GM21723 (cell line): Measurements from ENCODE around the gene REC8.
A peak's percentile ranks its signal among the peaks of the same experiment; 100 is the strongest.

ENCODE experiments used
- ATAC-seq: cut with Tn5 transposase; IDR thresholded peaks from one replicate; pipeline ENCODE4 v1.9.1; 2021; ENCODE audit warnings: mild to moderate bottlenecking, moderate library complexity; ENCODE audit not compliant: unreplicated experiment

REC8 gene, protein sequence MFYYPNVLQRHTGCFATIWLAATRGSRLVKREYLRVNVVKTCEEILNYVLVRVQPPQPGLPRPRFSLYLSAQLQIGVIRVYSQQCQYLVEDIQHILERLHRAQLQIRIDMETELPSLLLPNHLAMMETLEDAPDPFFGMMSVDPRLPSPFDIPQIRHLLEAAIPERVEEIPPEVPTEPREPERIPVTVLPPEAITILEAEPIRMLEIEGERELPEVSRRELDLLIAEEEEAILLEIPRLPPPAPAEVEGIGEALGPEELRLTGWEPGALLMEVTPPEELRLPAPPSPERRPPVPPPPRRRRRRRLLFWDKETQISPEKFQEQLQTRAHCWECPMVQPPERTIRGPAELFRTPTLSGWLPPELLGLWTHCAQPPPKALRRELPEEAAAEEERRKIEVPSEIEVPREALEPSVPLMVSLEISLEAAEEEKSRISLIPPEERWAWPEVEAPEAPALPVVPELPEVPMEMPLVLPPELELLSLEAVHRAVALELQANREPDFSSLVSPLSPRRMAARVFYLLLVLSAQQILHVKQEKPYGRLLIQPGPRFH

DNA sequence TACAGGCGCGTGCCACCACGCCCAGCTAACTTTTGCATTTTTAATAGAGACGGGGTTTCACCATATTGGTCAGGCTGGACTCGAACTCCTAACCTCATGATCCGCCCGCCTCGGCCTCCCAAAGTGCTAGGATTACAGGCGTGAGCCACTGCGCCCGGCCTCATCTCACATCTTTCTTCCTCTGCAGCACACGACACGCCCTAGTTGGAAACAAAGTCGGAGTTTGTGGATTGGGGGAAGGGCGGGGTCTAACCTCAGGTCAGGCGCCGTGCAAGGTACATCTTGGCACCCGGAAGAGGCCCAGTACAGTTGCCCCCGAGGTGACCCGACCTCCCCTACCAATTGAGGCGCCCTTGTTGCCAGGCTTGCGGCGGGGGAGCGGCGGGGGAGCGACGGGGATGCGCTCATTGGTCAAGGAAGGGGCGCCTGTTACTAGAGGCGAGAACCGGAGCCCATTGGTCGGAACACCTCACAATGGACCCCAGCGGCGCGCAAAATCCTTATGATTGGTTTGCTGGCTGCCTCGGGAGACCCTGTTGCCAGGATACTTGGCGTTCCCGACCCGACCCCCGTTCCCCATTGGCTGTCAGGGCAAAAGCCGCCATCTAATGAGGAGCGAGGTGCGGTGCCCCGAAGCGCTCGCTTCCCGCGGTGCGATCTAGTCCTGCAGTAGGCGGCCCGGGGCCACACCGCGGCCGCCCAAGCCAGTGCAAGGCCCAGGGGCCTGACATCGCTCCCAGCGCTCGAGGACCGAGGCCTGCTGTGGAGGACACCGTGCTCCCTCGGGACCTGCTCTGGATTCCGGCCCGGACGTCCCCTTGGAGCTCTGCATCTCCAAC lies at the start of gene REC8:
TSS of gene REC8 (plus strand) at position 659 of the 839 bp plus-strand sequence. CDS start 473 bp downstream, outside the sequence.
- ATAC-seq, result peak; percentile 83

DNA sequence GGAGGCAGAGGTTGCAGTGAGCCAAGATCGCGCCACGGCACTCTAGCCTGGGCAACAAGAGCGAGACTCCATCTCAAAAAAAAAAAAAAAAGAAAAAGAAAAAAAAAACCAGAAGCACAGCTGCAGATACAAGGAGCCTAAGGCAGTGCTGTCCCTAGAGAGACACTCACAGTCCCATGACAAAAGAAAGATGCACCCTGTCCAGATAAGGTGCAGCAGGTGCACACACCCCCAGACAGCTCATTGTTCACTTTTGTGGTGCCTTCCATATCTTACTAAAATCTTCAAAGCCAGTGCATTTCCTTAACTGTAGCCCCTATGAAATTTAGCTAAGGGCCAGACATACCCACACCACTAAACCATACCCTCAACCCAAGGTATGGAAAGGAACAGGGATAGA lies 49.5 kb upstream of the REC8 start:
- no peak for ATAC-seq

DNA sequence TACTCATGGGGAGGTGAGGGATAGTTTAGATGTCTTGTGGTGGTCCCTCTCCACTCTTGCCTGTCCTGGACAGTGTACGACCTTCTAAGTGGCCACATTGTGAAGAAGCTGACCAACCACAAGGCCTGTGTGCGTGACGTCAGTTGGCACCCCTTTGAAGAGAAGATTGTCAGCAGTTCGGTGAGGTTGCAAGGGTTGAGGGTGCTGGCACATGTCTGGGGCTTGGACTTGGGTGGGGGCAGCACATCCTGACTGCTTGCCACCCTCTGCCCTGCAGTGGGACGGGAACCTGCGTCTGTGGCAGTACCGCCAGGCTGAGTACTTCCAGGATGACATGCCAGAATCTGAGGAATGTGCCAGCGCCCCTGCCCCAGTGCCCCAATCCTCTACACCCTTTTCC lies 49.0 kb upstream of the REC8 start:
- ATAC-seq, result no peak

DNA sequence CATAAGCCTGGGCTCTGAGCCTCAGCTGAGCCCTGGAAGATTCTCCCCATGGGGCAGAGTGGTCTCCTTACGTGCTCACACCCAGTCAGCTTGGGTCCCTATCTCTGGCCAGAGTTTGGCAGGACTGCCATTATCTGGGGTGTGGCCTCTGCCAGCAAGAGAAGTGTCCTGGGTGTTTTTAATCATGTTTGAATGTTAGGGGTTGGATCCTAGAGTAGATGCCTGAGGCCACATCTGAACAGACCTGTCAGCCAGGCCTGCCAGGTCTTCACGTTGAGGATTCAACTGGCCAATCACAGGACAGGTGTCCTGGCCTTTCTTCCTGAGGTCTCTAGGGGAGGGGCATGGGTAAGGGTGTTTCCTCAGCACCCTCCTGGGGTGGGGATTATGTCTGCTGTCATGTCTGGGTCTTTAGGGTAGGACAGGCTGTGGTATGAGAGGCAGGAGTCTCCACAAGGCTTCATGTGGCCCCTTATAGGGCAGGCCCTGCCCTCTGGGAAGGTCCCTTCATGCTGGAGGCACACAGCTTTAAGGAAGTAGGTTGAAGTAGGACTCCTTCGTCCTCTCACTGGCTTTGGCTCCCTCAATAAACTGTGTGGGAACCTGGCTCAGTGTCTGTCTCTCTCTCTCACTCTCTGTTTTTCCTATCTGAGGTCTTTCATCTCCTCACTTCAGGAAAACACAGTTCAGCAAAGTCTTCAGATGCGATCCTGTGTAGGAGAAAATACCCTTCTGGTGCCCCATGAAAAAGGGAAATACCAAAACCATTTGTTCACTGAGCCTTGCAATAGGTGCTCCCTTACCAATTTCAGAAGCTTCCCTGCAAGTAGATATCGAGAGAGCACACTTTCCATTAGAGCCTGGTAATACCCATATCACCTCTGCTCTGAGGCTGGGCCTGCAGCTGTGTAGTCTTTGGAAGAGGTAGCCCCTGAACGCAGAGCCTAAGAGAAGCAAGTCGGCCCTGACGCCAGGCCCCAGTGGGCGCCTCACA lies 48.2 kb upstream of the REC8 start:
- ATAC-seq, result peak; percentile 72

DNA sequence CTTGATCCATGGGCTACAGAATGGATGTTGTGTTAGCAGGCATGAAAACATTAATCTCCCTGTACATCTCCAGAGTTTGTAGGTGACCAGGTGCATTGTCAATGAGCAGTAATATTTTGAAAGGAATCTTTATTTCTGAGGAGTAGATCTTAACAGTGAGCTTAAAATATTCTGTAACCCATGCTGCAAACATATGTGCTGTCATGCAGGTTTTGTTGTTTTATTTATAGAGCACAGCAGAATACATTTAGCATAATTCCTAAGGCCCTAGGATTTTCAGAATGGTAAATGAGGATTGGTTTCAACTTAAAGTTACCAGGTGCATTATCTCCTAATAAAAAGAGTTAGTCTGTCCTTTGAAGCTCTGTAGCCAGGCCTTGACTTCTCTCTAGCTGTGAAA lies 44.9 kb upstream of the REC8 start:
- no peak for ATAC-seq

DNA sequence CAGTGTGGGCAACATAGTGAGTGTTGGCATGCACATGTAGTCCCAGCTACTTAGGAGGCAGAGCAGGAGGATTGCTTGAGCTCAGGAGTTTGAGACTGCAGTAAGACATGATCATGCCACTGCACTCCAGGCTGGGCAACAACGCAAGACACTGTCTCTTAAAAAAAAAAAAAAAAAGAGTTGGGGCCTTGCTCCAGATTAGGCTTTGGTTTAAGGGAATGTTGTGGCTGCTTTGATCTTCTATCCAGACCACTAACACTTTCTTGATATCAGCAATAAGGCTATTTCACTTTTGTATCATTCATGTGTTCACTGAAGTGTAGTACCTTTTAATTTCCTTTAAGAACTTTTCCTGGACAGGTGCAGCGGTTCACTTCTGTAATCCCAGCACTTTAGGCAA lies 44.2 kb upstream of the REC8 start:
- ATAC-seq, result no peak

DNA sequence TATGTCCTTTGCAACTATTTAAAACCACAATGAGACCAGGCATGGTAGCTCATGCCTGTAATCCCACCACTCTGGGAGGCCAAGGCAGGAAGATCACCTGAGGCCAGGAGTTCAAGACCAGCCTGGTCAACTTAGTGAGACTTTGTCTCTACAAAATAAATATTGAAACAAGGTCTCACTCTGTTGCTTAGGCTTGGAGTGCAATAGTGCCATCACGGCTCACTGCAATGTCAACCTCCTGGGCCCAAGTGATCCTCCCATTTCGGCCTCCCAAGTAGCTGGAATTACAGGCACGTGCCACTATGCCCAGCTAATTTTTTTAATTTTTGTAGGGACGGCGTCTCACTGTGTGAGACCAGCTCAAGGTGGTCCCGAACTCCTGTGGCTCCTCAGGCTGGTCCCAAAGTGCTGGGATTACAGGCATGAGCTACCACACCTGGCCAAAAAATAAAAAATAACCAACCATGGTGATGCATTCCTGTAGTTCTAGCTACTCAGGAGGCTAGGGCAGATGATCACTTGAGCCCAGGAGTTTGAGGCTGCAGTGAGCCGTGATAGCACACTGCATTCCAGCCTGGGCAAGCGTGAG lies 42.4 kb upstream of the REC8 start:
- no peak for ATAC-seq

DNA sequence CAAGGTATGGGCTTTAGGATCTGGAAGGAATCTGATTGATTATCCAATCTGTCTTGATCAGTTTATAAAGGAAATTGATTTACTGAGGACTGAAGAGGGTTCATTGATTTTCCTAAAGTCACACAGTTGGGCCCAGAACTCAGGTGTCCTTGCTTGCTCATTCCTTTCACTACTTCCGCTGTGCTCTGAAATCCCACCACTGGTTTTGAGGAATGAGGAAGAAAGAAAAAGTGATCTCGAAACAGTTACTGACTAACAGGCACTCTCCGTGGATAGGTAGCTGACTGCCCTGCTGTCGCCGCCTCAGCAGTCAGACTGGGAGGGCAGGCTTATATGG lies 41.5 kb upstream of the REC8 start, which contains the start of gene FITM1:
TSS of gene FITM1 (plus strand) at position 280 of the 337 bp plus-strand sequence. CDS start 905 bp downstream, outside the sequence.
- no peak for ATAC-seq

DNA sequence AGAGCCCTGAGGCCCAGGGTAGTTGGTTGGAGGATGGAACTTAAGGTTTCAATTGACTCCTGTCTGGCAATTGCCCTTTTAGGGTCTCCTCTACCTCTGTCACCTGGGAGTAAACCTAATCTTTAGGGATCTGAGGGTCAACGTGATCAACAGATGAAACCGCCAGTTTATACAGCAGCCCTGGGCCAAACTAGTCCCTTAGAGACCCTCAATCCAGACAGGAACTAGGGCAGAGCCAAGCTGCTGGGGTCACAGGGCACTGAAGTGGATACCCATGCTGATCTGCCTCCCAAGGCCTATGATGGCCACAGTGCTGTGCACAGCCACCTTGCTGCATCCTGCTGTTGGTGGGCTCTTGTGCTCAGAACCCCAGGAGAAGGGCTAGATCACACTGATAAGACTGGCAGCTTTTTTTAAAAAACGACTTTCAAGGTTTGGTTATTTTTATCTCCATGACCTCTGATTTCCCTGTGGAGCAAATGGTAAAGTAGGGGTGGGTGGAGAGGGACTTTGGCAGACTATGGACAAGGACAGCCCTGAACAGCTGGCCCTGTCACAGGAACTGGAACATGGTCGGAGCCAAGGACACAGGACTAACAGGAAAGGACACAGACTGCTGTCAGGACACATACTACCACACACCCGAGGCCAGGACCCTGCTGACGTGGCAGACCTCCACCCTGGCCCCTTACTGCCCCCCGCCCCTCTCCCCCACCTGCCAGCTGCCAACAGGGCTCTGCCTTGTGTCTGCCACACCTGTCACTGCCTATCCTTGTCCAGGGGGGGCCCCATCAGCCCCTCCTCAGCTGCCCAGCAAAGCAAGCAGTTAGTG lies 40.9 kb upstream of the REC8 start:
- ATAC-seq, result no peak

DNA sequence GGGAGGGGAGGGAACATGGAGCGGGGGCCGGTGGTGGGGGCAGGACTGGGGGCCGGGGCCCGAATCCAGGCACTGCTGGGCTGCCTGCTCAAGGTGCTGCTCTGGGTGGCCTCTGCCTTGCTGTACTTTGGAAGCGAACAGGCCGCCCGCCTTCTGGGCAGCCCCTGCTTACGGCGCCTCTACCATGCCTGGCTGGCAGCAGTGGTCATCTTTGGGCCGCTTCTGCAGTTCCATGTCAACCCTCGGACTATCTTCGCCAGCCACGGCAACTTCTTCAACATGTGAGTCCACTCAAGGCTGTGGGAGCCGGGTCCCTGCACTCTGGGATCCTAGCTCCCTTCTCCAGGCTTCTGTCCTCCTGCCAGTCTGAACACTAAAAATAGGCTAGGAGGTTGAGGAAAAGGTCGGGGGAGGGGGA lies 40.3 kb upstream of the REC8 start:
- no peak for ATAC-seq

DNA sequence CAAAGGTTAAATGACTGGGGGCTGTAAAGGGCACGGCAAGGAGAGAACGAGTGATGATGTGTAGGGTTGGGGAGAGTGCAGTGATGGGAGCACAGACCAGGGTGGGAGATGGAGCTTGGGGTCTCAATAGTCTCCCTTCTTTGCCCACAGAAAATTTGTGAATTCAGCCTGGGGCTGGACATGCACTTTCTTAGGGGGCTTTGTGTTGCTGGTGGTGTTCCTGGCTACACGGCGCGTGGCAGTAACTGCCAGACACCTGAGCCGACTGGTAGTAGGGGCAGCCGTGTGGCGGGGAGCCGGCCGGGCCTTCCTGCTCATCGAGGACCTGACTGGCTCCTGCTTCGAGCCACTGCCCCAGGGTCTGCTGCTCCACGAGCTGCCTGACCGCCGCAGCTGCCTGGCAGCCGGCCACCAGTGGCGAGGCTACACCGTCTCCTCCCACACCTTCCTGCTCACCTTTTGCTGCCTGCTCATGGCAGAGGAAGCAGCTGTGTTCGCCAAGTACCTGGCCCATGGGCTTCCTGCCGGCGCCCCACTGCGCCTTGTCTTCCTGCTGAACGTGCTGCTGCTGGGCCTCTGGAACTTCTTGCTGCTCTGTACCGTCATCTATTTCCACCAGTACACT lies 39.7 kb upstream of the REC8 start:
- no peak for ATAC-seq

DNA sequence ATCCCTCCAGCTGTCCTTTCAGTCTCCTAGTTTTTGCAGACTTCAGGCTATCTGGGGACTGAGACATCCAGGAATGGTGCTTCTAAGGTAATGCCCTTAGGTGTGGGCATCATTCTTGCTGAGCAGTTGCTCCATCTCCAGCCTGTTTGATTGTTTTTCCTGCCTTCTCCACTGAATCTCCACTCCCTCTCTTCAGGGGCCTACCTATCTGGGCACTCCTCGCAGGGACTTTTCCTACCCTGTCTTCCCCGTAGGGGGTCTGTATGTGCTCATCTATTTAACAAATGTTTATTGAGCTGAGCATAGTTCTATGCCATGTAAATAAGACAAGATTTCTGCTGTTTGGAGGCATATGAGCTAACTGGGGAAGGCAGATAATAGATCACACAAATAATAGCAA lies 38.9 kb upstream of the REC8 start:
- ATAC-seq, result no peak

DNA sequence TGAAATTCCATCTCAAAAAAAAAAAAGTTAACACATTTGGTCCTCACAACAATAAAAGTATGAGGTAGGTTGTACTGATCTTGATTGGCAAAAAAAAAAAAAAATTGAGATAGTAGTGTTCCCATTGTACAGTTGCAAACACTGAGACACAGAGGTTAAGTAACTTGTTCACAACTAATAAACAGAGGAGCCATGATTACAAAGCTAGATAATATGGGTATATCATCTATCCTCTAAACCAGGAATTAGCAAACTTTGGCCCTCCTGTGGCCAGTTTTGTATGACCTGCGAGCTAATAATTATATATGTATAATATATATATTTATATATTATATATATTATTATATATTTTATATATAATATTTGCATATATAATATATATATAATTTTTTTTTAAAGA lies 38.1 kb upstream of the REC8 start:
- no peak for ATAC-seq

DNA sequence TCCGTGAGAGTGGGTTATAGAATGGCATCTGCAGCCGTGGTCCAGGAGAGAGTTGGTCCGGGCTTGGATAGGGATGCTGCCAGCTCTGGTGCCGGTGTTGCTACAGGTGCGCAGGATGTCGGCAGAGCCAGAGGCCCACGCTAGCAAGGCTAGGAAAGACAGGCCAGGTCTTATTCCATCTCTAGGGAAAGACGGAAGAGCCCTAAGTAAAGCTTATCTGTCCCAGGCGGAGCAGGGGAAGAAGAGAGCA lies 36.4 kb upstream of the REC8 start:
- peak; percentile 11 for ATAC-seq

DNA sequence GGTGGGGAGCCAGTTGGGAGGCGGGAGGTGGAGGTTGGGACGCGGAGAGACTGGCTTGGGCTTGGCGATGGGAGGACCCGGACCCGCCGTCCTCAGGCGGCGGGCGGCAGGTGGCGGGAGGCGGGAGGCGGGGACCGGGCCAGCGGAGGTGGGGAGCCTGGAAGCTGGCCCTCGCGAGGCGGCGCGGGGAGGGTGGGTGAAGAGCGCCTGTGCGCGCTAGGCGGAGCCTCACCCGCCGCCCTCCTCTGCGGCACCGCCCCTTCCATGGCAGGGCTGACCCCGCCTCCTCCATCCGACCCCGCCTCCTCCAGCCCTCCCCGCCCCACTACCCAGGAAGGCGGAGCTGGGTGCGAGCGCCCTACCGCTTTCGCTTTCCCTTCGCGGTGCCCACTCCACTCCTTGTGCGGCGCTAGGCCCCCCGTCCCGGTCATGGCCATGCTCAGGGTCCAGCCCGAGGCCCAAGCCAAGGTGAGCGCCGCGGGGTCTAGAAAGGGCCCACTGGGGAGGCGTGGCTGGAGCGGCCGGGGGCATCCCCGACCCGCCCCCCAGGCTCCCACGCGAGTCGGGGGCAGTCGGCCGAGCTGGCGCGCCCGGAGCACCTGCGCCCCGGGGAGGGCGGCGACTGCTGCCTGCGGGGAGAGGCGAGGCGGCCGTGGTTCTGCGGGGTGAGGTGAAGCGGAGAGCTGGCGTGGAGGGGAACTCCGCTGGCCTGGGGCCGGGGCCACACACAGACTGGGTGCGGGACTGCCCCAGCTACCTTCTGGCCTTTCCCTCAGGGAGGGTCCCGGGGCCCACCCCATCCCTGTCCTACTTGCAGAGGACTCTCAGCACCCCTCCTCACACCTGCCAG lies 35.8 kb upstream of the REC8 start, which contains the start of gene PSME1:
TSS of gene PSME1 (plus strand) at position 361 of the 850 bp plus-strand sequence. CDS start at position 430, 69 bp downstream.
- ATAC-seq, result peak; percentile 76

DNA sequence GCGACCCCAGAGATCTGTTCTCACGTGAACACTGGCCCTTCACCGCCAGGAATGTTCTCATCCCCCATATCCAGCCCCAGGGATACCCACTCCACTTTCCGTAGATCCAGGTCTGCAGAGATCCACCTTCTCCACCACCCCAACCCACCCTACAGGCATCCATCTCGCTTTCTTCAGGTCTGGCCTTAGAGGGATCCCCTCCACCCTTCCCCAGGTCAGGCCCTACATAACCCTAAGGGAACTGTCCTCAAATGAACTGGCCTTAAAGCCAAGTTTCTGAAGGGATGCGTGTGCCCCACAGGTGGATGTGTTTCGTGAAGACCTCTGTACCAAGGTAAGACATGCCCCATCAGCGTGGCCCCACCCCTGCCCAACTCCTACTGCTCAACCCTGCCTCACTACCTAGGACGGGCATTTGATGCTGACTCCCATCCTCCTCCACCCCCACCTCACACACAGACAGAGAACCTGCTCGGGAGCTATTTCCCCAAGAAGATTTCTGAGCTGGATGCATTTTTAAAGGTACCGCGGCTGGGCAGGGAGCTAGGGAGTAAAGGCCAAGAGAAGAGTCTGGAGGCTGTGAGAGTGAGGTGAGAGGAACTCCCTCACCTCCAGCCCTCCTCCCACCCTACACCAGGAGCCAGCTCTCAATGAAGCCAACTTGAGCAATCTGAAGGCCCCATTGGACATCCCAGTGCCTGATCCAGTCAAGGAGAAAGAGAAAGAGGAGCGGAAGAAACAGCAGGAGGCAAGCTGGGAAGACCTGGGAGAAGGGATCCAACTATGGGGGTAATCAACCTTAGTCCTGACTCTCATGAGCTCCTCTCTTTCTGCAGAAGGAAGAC lies 35.0 kb upstream of the REC8 start:
- ATAC-seq, result no peak
